ENCODE results near the gene COL11A2. TPM values are rescaled to one million over a fixed set of nuclear protein-coding genes. Genes with fewer than 3 reads are reported as not detected.
A peak's percentile ranks its signal among the peaks of the same experiment; 100 is the strongest.

COL11A2 gene
- total RNA-seq, 2 experiments from 2014 or later = 0.69 to 1.0 TPM

DNA sequence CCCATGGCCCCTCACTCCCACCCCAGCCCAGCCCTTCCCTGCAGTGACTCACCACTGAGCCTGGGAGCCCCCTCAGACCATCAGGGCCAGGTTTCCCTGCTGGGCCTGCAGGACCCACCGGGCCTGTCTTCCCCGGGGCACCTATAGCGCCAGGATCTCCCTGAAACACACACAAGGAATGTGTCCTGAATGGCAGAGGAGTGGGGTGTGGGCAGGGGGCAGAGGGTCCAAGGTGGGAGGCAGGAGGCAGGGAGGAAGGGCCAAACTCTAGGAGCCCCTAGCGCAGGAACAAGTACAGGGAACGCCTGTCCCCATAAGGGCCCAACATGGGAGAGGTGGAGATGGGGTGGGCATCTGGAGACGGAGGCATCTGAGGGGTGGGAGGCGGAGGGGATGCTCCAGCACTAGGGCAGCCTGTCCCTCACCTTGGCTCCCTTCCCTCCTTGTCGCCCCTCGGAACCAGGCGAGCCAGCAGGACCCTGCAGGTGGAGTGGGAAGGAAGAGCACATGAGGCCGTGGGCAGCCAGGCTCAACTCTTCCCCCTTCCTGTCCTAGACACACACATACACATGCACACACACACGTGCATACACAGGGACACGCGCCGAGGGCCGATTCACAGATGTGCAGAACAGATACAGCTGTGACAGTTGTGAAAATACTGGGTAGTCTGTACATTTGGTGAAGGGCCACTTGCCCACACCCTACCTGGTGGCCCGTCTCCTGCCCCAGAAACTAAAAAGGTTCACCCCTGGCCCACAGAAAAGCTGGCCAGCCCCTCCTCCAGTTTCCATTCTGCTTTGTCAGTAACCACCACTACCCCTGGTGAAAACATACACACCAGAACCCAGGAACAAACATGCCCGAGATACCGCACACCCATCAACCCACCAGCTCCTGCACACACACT is 24.6 kb downstream of the COL11A2 start:
- H3K27ac Mint-ChIP-seq = no peak overlapping the region
- DNase-seq = no peak
- H3K36me3 Mint-ChIP-seq = no peaks in the 10 kb centered on the region
- no peak overlapping the region for H3K4me3 Mint-ChIP-seq
- H3K27me3 Mint-ChIP-seq = peaks cover 2% of the 10 kb centered on the region
- H3K9me3 Mint-ChIP-seq = no peaks in the 10 kb centered on the region
- H3K4me1 Mint-ChIP-seq (ENCODE audit: low read depth) = no peaks in the 10 kb centered on the region
- intact Hi-C loops (cut with micrococcal nuclease) = no loop called here
- POLR2A ChIA-PET = no interaction called here
- CTCF ChIA-PET = no interaction called here

DNA sequence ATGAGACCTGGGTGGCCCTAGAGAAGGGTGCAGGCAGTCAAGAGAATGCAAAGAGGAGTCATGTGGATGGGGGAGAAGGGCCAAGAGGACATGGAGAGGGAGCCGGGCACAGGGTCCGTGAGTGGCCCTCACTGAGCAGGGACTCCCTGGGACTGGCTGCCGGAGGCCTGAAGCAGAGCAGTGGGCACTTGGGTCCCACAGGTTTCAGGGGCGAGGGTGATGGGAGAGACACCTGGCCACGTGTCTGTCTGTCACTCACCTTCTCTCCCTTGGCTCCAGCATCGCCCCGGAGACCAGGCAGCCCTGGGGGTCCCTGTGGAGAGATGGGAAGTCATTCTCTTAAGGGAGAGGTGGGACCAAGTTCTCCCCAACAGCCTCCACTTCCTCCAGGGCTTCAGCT is 25.5 kb downstream of the COL11A2 start:
- Mint-ChIP-seq H3K4me1 (ENCODE audit: low read depth) (peaks cover 3% of the 10 kb centered on the region), H3K9me3 (no peaks in the 10 kb centered on the region), H3K27ac (no peak overlapping the region), H3K27me3 (peaks cover 2% of the 10 kb centered on the region), H3K4me3 (no peak overlapping the region), H3K36me3 (no peaks in the 10 kb centered on the region)
- POLR2A ChIA-PET = no interaction called here
- intact Hi-C loops (cut with micrococcal nuclease) = no loop called here
- CTCF ChIA-PET = no interaction called here
- no peak for DNase-seq

DNA sequence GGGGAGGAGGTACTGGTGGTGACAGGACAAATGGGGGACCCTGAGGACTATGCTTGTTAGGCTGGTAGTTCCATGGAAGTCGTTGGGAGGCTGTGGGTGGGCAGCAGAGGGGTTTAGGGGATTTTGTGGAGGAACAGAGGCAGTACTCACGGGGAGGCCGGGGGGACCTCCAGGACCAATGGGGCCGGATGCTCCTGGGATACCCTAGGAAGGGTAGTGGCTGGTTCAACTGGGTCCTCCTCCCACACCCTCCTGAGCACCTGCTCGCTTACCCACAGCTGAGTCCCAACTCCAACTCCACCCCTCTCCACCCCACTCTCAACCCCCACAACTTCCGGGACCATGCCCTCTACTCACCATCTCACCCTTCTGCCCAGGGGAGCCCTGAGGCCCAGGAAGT is 25.9 kb downstream of the COL11A2 start:
- H3K4me3 Mint-ChIP-seq = no peak overlapping the region
- no peak for DNase-seq
- peaks cover 8% of the 10 kb centered on the region for H3K4me1 Mint-ChIP-seq (ENCODE audit: low read depth)
- H3K9me3 Mint-ChIP-seq = no peaks in the 10 kb centered on the region
- CTCF ChIA-PET = no interaction called here
- H3K36me3 Mint-ChIP-seq = no peaks in the 10 kb centered on the region
- intact Hi-C loops (cut with micrococcal nuclease) = no loop called here
- POLR2A ChIA-PET = no interaction called here
- H3K27me3 Mint-ChIP-seq = peaks cover 2% of the 10 kb centered on the region
- H3K27ac Mint-ChIP-seq = no peak overlapping the region

DNA sequence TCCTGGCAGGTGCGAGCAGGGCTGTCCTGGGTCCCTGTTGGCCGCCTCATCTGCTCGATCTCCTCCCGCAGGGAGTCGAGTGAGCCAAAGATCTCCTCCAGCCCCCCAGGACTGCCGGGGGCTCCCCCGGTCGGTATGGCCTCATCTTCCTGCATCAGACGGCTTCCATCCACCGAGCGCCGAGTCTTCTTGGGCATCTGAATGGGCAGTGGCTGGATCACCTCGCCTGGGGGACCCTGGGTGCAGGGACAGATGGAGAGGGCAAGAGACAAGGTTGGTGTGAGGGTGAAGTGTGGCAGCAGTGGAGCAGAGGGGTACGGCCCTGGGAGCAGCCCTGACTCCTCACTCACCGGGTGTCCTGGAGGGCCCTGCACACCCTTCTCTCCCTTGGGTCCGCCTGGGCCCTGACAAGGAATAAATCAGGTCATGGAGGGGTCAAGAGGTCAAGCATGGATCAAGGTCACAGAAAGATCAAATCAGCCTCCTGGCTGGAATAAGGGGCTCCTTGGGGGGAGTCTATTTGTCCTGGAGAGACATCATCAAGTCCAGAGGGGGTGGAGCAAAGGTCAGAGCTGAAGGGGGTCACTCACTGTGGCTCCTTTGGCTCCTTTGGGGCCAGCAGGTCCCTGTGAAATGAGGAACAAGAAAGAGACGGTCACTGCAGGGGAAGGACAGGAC is 26.5 kb downstream of the COL11A2 start:
- Mint-ChIP-seq H3K4me1 (ENCODE audit: low read depth) (peaks cover 13% of the 10 kb centered on the region), H3K9me3 (no peaks in the 10 kb centered on the region), H3K36me3 (no peaks in the 10 kb centered on the region), H3K27me3 (peaks cover 3% of the 10 kb centered on the region), H3K4me3 (no peak overlapping the region), H3K27ac (no peak overlapping the region)
- POLR2A ChIA-PET = no interaction called here
- intact Hi-C loops (cut with micrococcal nuclease) = no loop called here
- CTCF ChIA-PET = interaction anchor here (7.6 kb wide), 1 partner anchor 83 kb away, joined by 101 read pairs; no protein-coding TSS in a partner anchor
- no peak for DNase-seq

DNA sequence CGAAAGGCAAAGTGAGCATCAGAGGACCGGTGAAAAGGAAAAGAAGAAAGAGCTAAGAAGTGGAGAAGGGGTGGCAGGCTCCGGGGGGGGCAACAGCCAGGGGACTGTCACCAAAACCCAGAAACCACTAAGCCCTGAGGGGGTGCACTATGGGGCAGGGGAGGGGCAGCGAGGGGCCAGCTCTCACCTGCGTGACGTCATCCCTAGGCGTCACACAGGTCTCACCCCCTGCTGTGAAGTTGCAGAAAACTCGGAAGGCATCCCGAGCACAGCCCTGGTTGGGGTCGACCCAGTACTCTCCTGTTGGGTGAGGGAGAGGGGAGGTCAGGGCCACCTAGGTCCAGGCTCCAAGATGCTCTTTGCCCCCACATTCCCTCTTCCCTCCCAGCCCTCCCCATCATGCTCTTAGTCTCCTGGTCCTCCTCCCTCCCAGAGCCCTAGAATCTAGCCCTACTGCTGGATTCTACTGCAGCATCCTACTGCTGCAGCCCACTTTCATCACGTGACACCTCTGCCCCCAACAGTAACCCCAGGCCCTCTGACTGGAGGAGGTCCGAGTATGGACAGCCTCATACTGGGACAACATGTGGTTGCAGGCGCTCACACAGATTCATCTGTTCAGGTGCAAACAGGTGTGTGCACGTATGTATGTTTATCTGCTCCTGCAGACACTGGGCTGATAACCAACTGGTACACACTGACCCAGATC is 27.4 kb downstream of the COL11A2 start:
- no peaks in the 10 kb centered on the region for H3K9me3 Mint-ChIP-seq
- ChIA-PET CTCF (interaction anchor here (0.7 to 7.6 kb wide), 2 partner anchors 24 to 83 kb away, joined by 3 to 101 read pairs; no protein-coding TSS in a partner anchor), POLR2A (no interaction called here)
- no peak overlapping the region for H3K27ac Mint-ChIP-seq
- DNase-seq = no peak
- no peak overlapping the region for H3K4me3 Mint-ChIP-seq
- no peaks in the 10 kb centered on the region for H3K36me3 Mint-ChIP-seq
- peaks cover 5% of the 10 kb centered on the region for H3K27me3 Mint-ChIP-seq
- intact Hi-C loops (cut with micrococcal nuclease) = no loop called here
- H3K4me1 Mint-ChIP-seq (ENCODE audit: low read depth) = peaks cover 13% of the 10 kb centered on the region

- CTCF ChIA-PET = interaction anchor here (0.7 to 7.6 kb wide), 2 partner anchors 24 to 84 kb away, joined by 3 to 101 read pairs; no protein-coding TSS in a partner anchor
- no peaks in the 10 kb centered on the region for H3K9me3 Mint-ChIP-seq
- no peak for DNase-seq
- H3K4me3 Mint-ChIP-seq = no peak overlapping the region
- intact Hi-C loops (cut with micrococcal nuclease) = no loop called here
- peaks cover 5% of the 10 kb centered on the region for H3K27me3 Mint-ChIP-seq
- peaks cover 13% of the 10 kb centered on the region for H3K4me1 Mint-ChIP-seq (ENCODE audit: low read depth)
- POLR2A ChIA-PET = no interaction called here
- no peaks in the 10 kb centered on the region for H3K36me3 Mint-ChIP-seq
- H3K27ac Mint-ChIP-seq = no peak overlapping the region
Observed at GRCh38 chr6:33164176-33164575, 28.1 kb downstream of the COL11A2 start.

DNA sequence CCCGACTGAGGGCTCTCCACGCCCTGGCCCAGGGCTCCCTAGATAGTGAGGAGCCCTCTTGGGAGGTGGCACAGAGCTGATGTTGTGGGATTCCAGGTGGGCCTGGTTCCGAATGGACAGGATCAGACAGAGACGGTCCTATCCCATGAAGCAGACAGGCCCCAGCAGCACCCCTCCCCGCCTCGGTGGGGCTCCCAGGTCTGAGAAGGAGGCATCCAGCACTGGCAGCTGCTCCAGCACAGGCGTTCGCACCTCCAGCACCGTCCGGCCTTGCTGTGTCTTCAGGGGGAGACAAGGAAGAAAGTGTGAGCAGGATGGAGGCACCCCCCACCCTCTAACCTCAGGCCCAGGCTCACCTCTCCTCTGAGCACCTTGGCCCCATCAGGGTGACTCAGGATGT is 28.7 kb downstream of the COL11A2 start:
- POLR2A ChIA-PET = no interaction called here
- Mint-ChIP-seq H3K27me3 (peaks cover 5% of the 10 kb centered on the region), H3K36me3 (no peaks in the 10 kb centered on the region), H3K4me1 (ENCODE audit: low read depth) (peaks cover 13% of the 10 kb centered on the region), H3K9me3 (no peaks in the 10 kb centered on the region), H3K4me3 (no peak overlapping the region), H3K27ac (no peak overlapping the region)
- no peak for DNase-seq
- intact Hi-C loops (cut with micrococcal nuclease) = no loop called here
- CTCF ChIA-PET = interaction anchor here (1.5 to 7.6 kb wide), 2 partner anchors 14 to 85 kb away, joined by 6 to 101 read pairs; no protein-coding TSS in a partner anchor

- Mint-ChIP-seq H3K36me3 (no peaks in the 10 kb centered on the region), H3K4me3 (peak overlapping the region; percentile 76), H3K9me3 (no peaks in the 10 kb centered on the region), H3K27ac (no peak overlapping the region), H3K4me1 (ENCODE audit: low read depth) (peaks cover 13% of the 10 kb centered on the region), H3K27me3 (peaks cover 6% of the 10 kb centered on the region)
- CTCF ChIA-PET = interaction anchor here (0.6 to 7.6 kb wide), 19 partner anchors 8 to 332 kb away, joined by 3 to 101 read pairs (median 5); no protein-coding TSS in a partner anchor
- POLR2A ChIA-PET = interaction anchor here (0.6 to 1.0 kb wide), 2 partner anchors 87 to 192 kb away, joined by 3 read pairs; no protein-coding TSS in a partner anchor
- intact Hi-C loops (cut with micrococcal nuclease) = loop anchor here (1.0 kb wide), 2 partner anchors 36 to 87 kb away; no protein-coding TSS in a partner anchor
- DNase-seq = peak; percentile 88
Observed at GRCh38 chr6:33161354-33162331, 30.6 kb downstream of the COL11A2 start.

DNA sequence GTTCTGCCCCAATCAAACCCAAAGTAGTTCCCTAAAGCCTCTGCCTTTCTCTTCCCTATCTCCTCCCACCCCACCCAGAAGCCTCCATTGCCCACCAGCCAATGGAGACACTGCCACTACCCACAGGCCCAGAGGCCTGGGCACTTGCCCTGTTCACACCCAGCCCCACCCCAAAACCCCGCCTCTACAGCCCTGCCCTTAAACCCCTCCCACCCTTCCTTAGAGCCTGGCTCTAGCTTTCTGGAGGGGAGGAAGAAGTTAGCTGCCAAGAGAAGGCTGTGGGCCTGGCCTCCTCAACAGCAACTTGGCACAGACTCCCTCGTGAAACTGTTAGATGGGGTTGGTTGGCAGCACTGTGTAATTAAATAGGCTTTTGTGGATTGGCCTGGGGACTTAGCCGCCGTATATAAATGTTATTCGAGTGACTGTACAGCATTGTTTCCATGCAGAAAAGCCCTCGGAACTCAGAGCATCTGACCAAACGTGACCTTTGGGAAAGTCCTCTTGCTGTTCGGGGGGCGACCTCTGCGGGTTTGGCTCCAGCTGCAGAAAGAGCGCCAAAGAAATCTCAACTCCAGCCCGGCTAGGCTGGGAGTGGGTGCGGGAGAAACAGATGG is 31.4 kb downstream of the COL11A2 start:
- H3K4me3 Mint-ChIP-seq = no peak overlapping the region
- intact Hi-C loops (cut with micrococcal nuclease) = loop anchor here (1.0 kb wide), 2 partner anchors 36 to 87 kb away; no protein-coding TSS in a partner anchor
- H3K27me3 Mint-ChIP-seq = peaks cover 8% of the 10 kb centered on the region
- H3K4me1 Mint-ChIP-seq (ENCODE audit: low read depth) = peaks cover 13% of the 10 kb centered on the region
- H3K27ac Mint-ChIP-seq = no peak overlapping the region
- DNase-seq = no peak
- no peaks in the 10 kb centered on the region for H3K9me3 Mint-ChIP-seq
- POLR2A ChIA-PET = no interaction called here
- CTCF ChIA-PET = interaction anchor here (0.6 to 7.6 kb wide), 17 partner anchors 8 to 333 kb away, joined by 3 to 101 read pairs (median 5); no protein-coding TSS in a partner anchor
- H3K36me3 Mint-ChIP-seq = no peaks in the 10 kb centered on the region

GRCh38 chr6:33160096-33160495 is 32.2 kb downstream of the COL11A2 start:
- intact Hi-C loops (cut with micrococcal nuclease) = no loop called here
- Mint-ChIP-seq H3K36me3 (no peaks in the 10 kb centered on the region), H3K4me1 (ENCODE audit: low read depth) (peaks cover 13% of the 10 kb centered on the region), H3K27ac (no peak overlapping the region), H3K9me3 (no peaks in the 10 kb centered on the region), H3K4me3 (no peak overlapping the region), H3K27me3 (peaks cover 8% of the 10 kb centered on the region)
- DNase-seq = no peak
- ChIA-PET POLR2A (no interaction called here), CTCF (interaction anchor here (1.7 to 7.6 kb wide), 6 partner anchors 10 to 88 kb away, joined by 5 to 101 read pairs (median 15); no protein-coding TSS in a partner anchor)

- no peak overlapping the region for H3K27ac Mint-ChIP-seq
- ChIA-PET POLR2A (no interaction called here), CTCF (interaction anchor here (0.6 to 1.1 kb wide), 4 partner anchors 30 to 92 kb away, joined by 4 to 6 read pairs (median 5); no protein-coding TSS in a partner anchor)
- intact Hi-C loops (cut with micrococcal nuclease) = no loop called here
- peaks cover 11% of the 10 kb centered on the region for H3K4me1 Mint-ChIP-seq (ENCODE audit: low read depth)
- H3K27me3 Mint-ChIP-seq = peaks cover 14% of the 10 kb centered on the region
- H3K4me3 Mint-ChIP-seq = no peak overlapping the region
- peaks cover 7% of the 10 kb centered on the region for H3K9me3 Mint-ChIP-seq
- H3K36me3 Mint-ChIP-seq = peaks cover 5% of the 10 kb centered on the region
- DNase-seq = no peak
Observed at GRCh38 chr6:33156964-33157363, 35.3 kb downstream of the COL11A2 start.
